ENCODE measurements around the gene USH2A. TPM values are rescaled to one million over a fixed set of nuclear protein-coding genes. Genes with fewer than 3 reads are reported as not detected.

USH2A gene
- polyA plus RNA-seq, 3 donors: not detected

GRCh38 chr1:216081445-216081844 is 341.8 kb downstream of the USH2A start:
- 100% methylated on average over 2 of the region's 5 CpGs for WGBS (ENCODE audit: insufficient coverage)
- Histone ChIP-seq H3K9me3 (replicated peaks in 1 of 2; ENCODE audit: control insufficient read depth in 1 of 2, insufficient read depth in 1 of 2, low read length in 2 of 2) (no peaks in the 10 kb centered on the region), H3K36me3 (replicated peaks in 1 of 2; ENCODE audit: control insufficient read depth in 1 of 2, insufficient read depth in 2 of 2, low read length in 2 of 2) (no peaks in the 10 kb centered on the region), H2AFZ (ENCODE audit: insufficient read depth, low read depth, low read length, poor library complexity, severe bottlenecking) (no peak overlapping the region), H3K27ac (ENCODE audit: low read depth in 1 of 2, low read length in 2 of 2) (no peak overlapping the region), H3K4me2 (replicated peaks; ENCODE audit: extremely low read depth, low read length, poor library complexity, severe bottlenecking) (no peak overlapping the region), H3K9ac (ENCODE audit: insufficient read depth, low read length, poor library complexity, severe bottlenecking) (no peak overlapping the region), H3K4me3 (replicated peaks in 1 of 3; ENCODE audit: low read depth in 2 of 3, low read length in 3 of 3) (no peak overlapping the region), H4K20me1 (ENCODE audit: insufficient read depth, low read length) (no peaks in the 10 kb centered on the region), H3K79me2 (ENCODE audit: insufficient read depth, low read length) (no peaks in the 10 kb centered on the region), H3K4me1 (ENCODE audit: control insufficient read depth in 1 of 2, insufficient read depth in 2 of 2, low read length in 2 of 2) (no peaks in the 10 kb centered on the region), H3K27me3 (ENCODE audit: control insufficient read depth in 2 of 2, insufficient read depth in 2 of 2, low read length in 2 of 2) (no peaks in the 10 kb centered on the region)
- intact Hi-C loops (cut with micrococcal nuclease): no loop called here
- Mint-ChIP-seq H3K36me3 (no peaks in the 10 kb centered on the region), H3K9me3 (peaks cover 0 to 1% (median 0%) of the 10 kb centered on the region in 7 donors), H3K4me1 (no peaks in the 10 kb centered on the region), H3K27ac (no peak overlapping the region), H3K4me3 (no peak overlapping the region), H3K27me3 (ENCODE audit: low read depth in 3 of 3) (no peaks in the 10 kb centered on the region)
- no peak for DNase-seq
- no peak for TF ChIP-seq CTCF (IDR thresholded peaks at IDR 0.05)

- intact Hi-C loops (cut with micrococcal nuclease): no loop called here
- Mint-ChIP-seq H3K27ac (no peak overlapping the region), H3K4me3 (no peak overlapping the region), H3K4me1 (no peaks in the 10 kb centered on the region), H3K27me3 (ENCODE audit: low read depth in 3 of 3) (peaks cover 0 to 2% (median 0%) of the 10 kb centered on the region in 3 donors), H3K36me3 (no peaks in the 10 kb centered on the region), H3K9me3 (peaks cover 0 to 1% (median 0%) of the 10 kb centered on the region in 7 donors)
- Histone ChIP-seq H3K4me3 (replicated peaks in 1 of 3; ENCODE audit: low read depth in 2 of 3, low read length in 3 of 3) (no peak overlapping the region), H3K27me3 (ENCODE audit: control insufficient read depth in 2 of 2, insufficient read depth in 2 of 2, low read length in 2 of 2) (no peaks in the 10 kb centered on the region), H3K4me2 (replicated peaks; ENCODE audit: extremely low read depth, low read length, poor library complexity, severe bottlenecking) (no peak overlapping the region), H3K36me3 (replicated peaks in 1 of 2; ENCODE audit: control insufficient read depth in 1 of 2, insufficient read depth in 2 of 2, low read length in 2 of 2) (no peaks in the 10 kb centered on the region), H3K4me1 (ENCODE audit: control insufficient read depth in 1 of 2, insufficient read depth in 2 of 2, low read length in 2 of 2) (no peaks in the 10 kb centered on the region), H3K9ac (ENCODE audit: insufficient read depth, low read length, poor library complexity, severe bottlenecking) (no peak overlapping the region), H3K9me3 (replicated peaks in 1 of 2; ENCODE audit: control insufficient read depth in 1 of 2, insufficient read depth in 1 of 2, low read length in 2 of 2) (no peaks in the 10 kb centered on the region), H3K79me2 (ENCODE audit: insufficient read depth, low read length) (no peaks in the 10 kb centered on the region), H4K20me1 (ENCODE audit: insufficient read depth, low read length) (no peaks in the 10 kb centered on the region), H3K27ac (ENCODE audit: low read depth in 1 of 2, low read length in 2 of 2) (no peak overlapping the region), H2AFZ (ENCODE audit: insufficient read depth, low read depth, low read length, poor library complexity, severe bottlenecking) (no peak overlapping the region)
- no CpG with 5 or more reads among the region's 2 CpGs for WGBS (ENCODE audit: insufficient coverage)
- no peak for TF ChIP-seq CTCF (IDR thresholded peaks at IDR 0.05)
- no peak for DNase-seq
These were observed 346.5 kb downstream of the USH2A start for GRCh38 chr1:216076751-216077150.
